Activated B cell treated with CpG ODN at 0.5 μM for 24 hours (primary cell): Measurements from ENCODE around the gene TMEM131. TPM values are rescaled to one million over a fixed set of nuclear protein-coding genes. Genes with fewer than 3 reads are reported as not detected.

Source experiments
- ATAC-seq: fragments of 200-7000 bp; cut with Tn5 transposase; one replicate; pipeline ENCODE4 v1.10.0; 2021; ENCODE audit warnings: low read depth, mild to moderate bottlenecking, moderate library complexity
- CTCF ChIA-PET: fragments of 350-600 bp; sonication (Branson Sonifier 250); formaldehyde crosslinking; loops from one replicate; lab custom pipeline; 2021; ENCODE audit warnings: antibody characterized with exemption; lab: Charles Lee
- POLR2A ChIA-PET: fragments of 350-600 bp; sonication (Branson Sonifier 250); formaldehyde crosslinking; loops from one replicate; lab custom pipeline; 2021; ENCODE audit warnings: antibody characterized with exemption; lab: Charles Lee
- DNase-seq: peaks from one replicate; pipeline ENCODE4 v3.0.0; 2022
- H3K27ac Mint-ChIP-seq: one replicate; pipeline ENCODE4 v1.8.0; 2020; ENCODE audit warnings: mixed read lengths
- H3K27me3 Mint-ChIP-seq: one replicate; pipeline ENCODE4 v1.8.0; 2021; ENCODE audit warnings: mixed read lengths
- H3K36me3 Mint-ChIP-seq: one replicate; pipeline ENCODE4 v1.8.0; 2021; ENCODE audit warnings: low read depth, mixed read lengths
- H3K4me1 Mint-ChIP-seq: one replicate; pipeline ENCODE4 v1.8.0; 2021; ENCODE audit warnings: mixed read lengths
- H3K4me3 Mint-ChIP-seq: one replicate; pipeline ENCODE4 v1.8.0; 2020; ENCODE audit warnings: mild to moderate bottlenecking, mixed read lengths
- H3K9me3 Mint-ChIP-seq: one replicate; pipeline ENCODE4 v1.8.0; 2020; ENCODE audit warnings: mixed read lengths
- CTCF ChIP-seq: fragments of 200-600 bp; IDR thresholded peaks from one replicate; pipeline ENCODE4 v1.8.0; 2022; ENCODE audit warnings: antibody characterized with exemption, mild to moderate bottlenecking
- intact Hi-C: fragments of 100-400 bp; cut with micrococcal nuclease; formaldehyde crosslinking; loops from one replicate; pipeline ENCODE4 v1.15.1; 2024
- total RNA-seq: library from RNA; stranded (reverse); gene quantifications from 2 replicates; pipeline ENCODE4 v1.2.3, GENCODE V29; 2022

Gene TMEM131
- total RNA-seq, 1 donor from 2014 or later = 146 TPM

- ATAC-seq = no peak
- Mint-ChIP-seq H3K36me3 (no peaks in the 10 kb centered on the region), H3K4me1 (no peaks in the 10 kb centered on the region), H3K9me3 (no peaks in the 10 kb centered on the region), H3K27ac (no peak overlapping the region), H3K4me3 (no peak overlapping the region), H3K27me3 (no peaks in the 10 kb centered on the region)
- intact Hi-C loops = no loop called here
- no peak for DNase-seq
- TF ChIP-seq CTCF = no peak
- POLR2A ChIA-PET = no interaction called here
- CTCF ChIA-PET = interaction anchor here (1.0 to 1.3 kb wide), 2 partner anchors 11 to 30 kb away, joined by 3 read pairs; no protein-coding TSS in a partner anchor
Observed at GRCh38 chr2:97728091-97728731, 267.5 kb downstream of the TMEM131 start.

GRCh38 chr2:97727296-97727695 lies 268.5 kb downstream of the TMEM131 start:
- intact Hi-C loops = no loop called here
- ChIA-PET CTCF (interaction anchor here (1.5 kb wide), 1 partner anchor 13 kb away, joined by 6 read pairs; no protein-coding TSS in a partner anchor), POLR2A (no interaction called here)
- Mint-ChIP-seq H3K4me1 (no peaks in the 10 kb centered on the region), H3K27me3 (no peaks in the 10 kb centered on the region), H3K27ac (no peak overlapping the region), H3K36me3 (no peaks in the 10 kb centered on the region), H3K4me3 (no peak overlapping the region), H3K9me3 (no peaks in the 10 kb centered on the region)
- DNase-seq = no peak
- no peak for ATAC-seq
- no peak for TF ChIP-seq CTCF

GRCh38 chr2:97726261-97727064 lies 269.3 kb downstream of the TMEM131 start:
- ChIA-PET POLR2A (no interaction called here), CTCF (interaction anchor here (1.5 kb wide), 1 partner anchor 14 kb away, joined by 6 read pairs; no protein-coding TSS in a partner anchor)
- ATAC-seq = no peak
- Mint-ChIP-seq H3K27ac (no peak overlapping the region), H3K27me3 (no peaks in the 10 kb centered on the region), H3K36me3 (no peaks in the 10 kb centered on the region), H3K4me1 (no peaks in the 10 kb centered on the region), H3K9me3 (no peaks in the 10 kb centered on the region), H3K4me3 (no peak overlapping the region)
- no peak for DNase-seq
- TF ChIP-seq CTCF = no peak
- intact Hi-C loops = no loop called here

- ChIA-PET CTCF (no interaction called here), POLR2A (no interaction called here)
- Mint-ChIP-seq H3K27me3 (no peaks in the 10 kb centered on the region), H3K36me3 (no peaks in the 10 kb centered on the region), H3K9me3 (no peaks in the 10 kb centered on the region), H3K4me1 (no peaks in the 10 kb centered on the region), H3K4me3 (no peak overlapping the region), H3K27ac (no peak overlapping the region)
- DNase-seq = no peak
- no peak for ATAC-seq
- no peak for TF ChIP-seq CTCF
- intact Hi-C loops = no loop called here
Observed at GRCh38 chr2:97724946-97725688, 270.6 kb downstream of the TMEM131 start.

- H3K27ac Mint-ChIP-seq = no peak overlapping the region
- CTCF ChIA-PET = no interaction called here
Observed at GRCh38 chr2:97724501-97724900, 271.2 kb downstream of the TMEM131 start.

More at GRCh38 chr2:97724501-97724900, 271.2 kb downstream of the TMEM131 start:
- H3K36me3 Mint-ChIP-seq = no peaks in the 10 kb centered on the region
- TF ChIP-seq CTCF = no peak
- POLR2A ChIA-PET = no interaction called here
- ATAC-seq (no peak), DNase-seq (no peak)
- no peak overlapping the region for H3K4me3 Mint-ChIP-seq
- intact Hi-C loops = no loop called here
- no peaks in the 10 kb centered on the region for H3K27me3 Mint-ChIP-seq
- no peaks in the 10 kb centered on the region for H3K9me3 Mint-ChIP-seq
- peaks cover 3% of the 10 kb centered on the region for H3K4me1 Mint-ChIP-seq
